ENCODE data around the gene TMEM151A. TPM values are rescaled to one million over a fixed set of nuclear protein-coding genes. Genes with fewer than 3 reads are reported as not detected.

The TMEM151A gene
- polyA plus RNA-seq, 5 donors = 0.33 to 0.51 (median 0.40) TPM

- DNase-seq = peak in 1 of 2 donors; percentile 54
Observed at GRCh38 chr11:66336234-66337102, 44.8 kb downstream of the TMEM151A start, which contains the start of gene RIN1. Gene RIN1, minus strand, starts transcription at chr11:66336434. Its CDS starts 32 bp downstream, at chr11:66336402.

GRCh38 chr11:66337103-66337899, 45.6 kb downstream of the TMEM151A start:
- no peak for DNase-seq

DNA sequence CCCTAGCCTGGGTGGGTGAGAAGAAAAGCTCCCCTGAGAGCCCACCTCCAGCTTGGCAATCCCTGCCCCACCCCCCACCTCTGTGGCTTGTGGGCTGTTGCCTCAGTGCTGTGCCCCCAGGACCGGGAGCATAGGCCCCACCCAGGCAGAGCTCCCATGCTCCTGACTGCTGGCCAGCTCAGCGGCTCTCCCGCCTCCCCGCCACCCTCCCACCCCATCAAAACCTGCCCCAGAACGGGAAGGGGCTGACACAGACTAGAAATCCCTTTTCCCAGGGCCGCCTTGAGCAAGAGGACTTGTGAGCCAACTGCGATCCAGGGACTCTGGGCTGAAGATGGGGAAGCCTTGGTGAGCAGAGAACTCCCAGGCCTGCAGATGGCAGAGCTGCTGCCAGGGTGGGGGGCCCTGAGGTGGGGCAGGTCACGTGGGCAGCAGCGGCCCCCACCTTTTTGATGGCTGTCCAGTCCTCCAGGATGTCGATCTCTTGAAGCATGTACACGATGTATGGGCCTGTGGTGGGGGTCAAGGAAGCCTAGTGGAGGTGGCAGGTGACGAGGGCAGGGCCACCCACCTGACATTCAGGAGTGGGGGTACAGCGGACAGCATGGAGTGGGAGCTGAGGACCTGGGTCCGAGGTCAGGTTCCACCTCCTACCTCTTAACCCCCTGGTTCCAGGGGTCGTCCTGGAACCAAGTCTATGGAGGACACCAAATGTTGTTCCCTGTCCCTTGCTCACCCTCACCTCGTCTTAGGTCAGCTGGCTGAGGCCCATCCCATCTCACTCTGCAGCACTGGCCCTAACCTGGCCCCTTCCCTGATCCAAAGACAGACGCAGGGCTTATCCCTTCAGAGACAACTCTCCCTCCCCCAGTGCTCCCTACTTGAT, 46.8 kb downstream of the TMEM151A start:
- no peak for DNase-seq

DNA sequence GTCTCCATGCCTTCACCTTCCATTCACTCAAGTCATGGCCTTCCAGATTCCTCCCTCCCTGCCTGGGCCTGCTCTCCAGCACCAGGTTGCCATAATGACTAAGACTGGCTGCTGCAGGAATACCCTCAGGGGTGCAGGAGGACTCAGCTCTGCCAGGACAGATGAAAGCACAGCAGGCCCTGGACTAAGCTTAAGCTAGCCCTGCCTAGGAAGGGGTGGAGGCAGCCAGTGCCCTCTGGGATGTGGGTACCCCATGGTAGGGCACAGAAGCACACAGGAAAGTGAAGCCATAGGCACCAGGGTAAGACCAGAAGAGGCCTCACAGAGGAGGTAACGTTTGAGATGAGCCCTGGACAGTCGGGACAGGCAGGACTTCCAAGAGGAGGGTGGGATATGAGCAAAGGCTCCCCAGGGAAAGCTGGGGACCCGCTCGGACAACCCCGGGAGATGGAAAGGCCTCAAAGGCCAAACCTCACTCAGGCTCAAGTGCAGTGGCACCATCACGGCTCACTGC, 47.5 kb downstream of the TMEM151A start:
- no peak for DNase-seq

DNA sequence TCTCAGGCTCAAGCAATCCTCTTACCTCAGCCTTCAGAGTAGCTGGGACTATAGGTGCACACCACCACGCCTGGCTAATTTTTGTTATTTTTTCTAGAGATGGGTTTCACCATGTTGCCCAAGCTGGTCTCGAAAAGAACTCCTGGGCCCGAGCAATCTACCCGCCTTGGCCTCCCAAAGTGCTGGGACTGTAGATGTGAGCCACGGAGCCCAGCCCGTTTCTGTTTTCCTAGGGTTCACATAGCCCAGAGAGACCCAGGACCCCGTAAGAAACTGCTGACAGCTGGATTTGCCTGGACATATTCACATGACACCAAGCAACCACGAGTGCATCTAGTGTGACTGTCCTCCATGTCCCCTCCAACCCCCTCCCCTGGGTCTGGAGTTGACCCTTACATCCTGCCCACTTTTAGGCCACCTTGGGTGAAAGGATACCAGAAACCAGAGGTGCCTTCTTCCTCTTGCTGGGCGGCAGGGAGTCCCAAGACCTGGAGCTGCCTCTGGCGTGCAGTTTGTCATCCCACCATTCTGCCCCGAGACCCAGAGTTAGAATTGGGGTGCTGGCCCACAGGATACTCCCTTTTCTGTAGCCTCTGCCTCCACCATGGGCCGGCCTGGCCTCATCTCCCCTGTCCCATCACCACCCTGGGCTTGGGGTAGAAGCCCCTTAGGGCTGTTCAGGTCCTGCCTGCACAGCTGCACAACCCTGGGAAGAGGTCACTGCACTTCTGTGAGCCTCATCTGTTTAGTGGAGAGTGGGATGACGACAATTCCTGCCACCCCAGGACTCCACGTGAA, 48.2 kb downstream of the TMEM151A start:
- no peak for DNase-seq

DNA sequence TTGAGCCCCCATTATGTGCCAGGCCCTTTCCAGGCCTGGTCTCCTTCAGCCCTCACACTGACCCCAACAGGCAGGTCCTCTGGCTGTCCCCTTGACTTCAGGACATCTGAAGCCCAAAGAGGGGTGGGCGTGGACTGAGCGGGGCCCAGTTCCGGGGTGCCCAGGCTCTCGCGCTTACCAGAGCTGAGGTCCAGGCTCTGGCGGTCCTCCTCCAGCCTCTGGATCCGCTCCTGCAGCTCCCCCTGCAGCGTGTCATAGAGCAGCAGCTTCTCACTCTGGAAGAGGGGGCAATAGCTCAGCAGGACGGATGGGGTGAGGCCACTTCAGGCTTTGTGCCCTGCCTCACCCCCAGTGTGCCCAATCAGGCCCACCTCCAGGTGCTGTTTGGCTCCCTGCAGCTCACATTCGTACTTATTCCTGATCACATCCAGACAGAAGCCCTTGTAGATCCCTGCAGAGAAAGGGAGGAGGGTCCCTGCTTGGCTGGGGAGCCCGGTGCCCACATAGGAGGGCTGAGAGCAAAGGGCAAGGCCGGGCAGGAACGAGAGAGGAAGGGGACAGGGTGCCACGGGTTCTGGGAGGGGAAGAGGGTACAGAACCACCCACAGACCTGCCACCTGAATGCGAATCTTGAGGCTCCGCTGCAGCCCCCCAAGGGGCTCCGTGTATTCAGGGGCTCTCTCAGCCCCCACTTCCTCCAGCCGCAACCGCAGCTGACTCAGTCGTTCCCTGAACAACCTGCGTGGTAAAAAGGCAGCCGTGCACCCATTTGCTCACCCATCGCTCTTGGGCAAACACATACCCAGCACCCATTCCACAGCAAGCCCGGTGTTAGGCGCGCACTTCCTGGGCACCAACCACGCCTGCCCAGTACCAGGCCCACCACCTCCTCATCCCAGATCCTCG, 49.2 kb downstream of the TMEM151A start:
- no peak for DNase-seq

DNA sequence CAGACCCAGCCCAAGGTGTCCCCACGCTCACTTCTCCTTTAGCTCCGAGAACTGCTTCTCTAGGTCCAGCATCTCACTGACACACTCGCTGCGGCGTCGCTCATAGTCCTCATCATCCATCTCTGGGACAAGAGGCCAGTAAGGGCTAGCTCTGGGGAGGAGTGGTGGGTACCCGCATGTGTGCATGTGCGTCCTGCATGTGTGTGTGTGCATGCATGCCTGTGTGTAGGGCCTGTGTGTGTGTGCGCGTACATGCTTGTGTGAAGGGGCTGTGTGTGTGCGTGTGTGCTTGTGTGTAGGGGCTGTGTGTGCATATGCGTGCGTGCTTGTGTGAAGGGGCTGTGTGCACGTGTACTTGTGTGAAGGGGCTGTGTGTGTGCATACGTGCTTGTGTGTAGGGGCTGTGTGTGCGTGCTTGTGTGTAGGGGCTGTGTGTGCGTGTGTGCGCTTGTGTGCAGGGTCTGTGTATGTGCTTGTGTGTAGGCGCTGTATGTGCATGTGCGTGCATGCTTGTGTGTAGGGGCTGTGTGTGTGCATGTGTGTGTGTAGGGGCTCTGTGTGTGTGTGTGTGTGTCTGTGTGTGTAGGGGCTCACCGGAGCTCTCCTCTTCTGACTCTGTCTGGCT, 49.9 kb downstream of the TMEM151A start:
- DNase-seq = no peak

GRCh38 chr11:66343176-66343575, 51.5 kb downstream of the TMEM151A start:
- no peak for DNase-seq

GRCh38 chr11:66344550-66345315, 53.0 kb downstream of the TMEM151A start, which contains the start of gene BRMS1:
Gene BRMS1, minus strand, starts transcription at chr11:66345104. Its CDS starts 2,870 bp downstream, at chr11:66342234.
- DNase-seq = peak; percentile 95 to 96

DNA sequence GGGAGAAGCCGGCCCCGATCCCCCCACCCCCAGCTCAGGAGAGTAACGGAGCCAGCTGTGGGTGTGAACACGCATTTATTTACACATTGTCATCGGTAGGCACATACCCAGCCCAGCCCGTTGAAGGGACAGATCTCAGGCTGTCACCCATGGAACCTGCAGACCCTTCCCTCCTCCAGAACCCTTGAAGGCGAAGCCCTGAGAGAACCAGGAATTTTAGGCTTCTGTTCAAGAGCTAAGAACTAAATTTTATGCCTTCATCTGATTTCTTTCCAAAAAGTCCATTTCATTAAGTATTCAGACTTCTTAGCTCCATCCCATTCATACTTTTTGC, 53.6 kb downstream of the TMEM151A start:
- DNase-seq = no peak

Other genes starting within 250 kb of the TMEM151A start
- under 1 TPM; 0.18 to 0.24 (median 0.19) TPM for gene GAL3ST3, start 242.7 kb upstream of the TMEM151A start, polyA plus RNA-seq (ENCODE audit: insufficient read depth in 1 of 5, insufficient read length in 5 of 5, low replicate concordance in 1 of 5)
- gene SF3B2, start 239.5 kb upstream of the TMEM151A start, polyA plus RNA-seq (ENCODE audit: insufficient read depth in 1 of 5, insufficient read length in 5 of 5, low replicate concordance in 1 of 5) = 100 to 1,000 TPM; 168 to 227 (median 205) TPM
- 10 to 100 TPM; 44.7 to 57.6 (median 49.0) TPM for gene PACS1, start 221.6 kb upstream of the TMEM151A start, polyA plus RNA-seq (ENCODE audit: insufficient read depth in 1 of 5, insufficient read length in 5 of 5, low replicate concordance in 1 of 5)
- 10 to 100 TPM; 15.5 to 28.9 (median 21.4) TPM for gene KLC2, start 34.2 kb upstream of the TMEM151A start, polyA plus RNA-seq (ENCODE audit: insufficient read depth in 1 of 5, insufficient read length in 5 of 5, low replicate concordance in 1 of 5)
- 100 to 1,000 TPM; 107 to 161 (median 120) TPM for gene RAB1B, start 23.3 kb upstream of the TMEM151A start, polyA plus RNA-seq (ENCODE audit: insufficient read depth in 1 of 5, insufficient read length in 5 of 5, low replicate concordance in 1 of 5)
- 1 to 10 TPM; 3.4 to 5.2 (median 4.0) TPM for gene CNIH2, start 13.7 kb upstream of the TMEM151A start, polyA plus RNA-seq (ENCODE audit: insufficient read depth in 1 of 5, insufficient read length in 5 of 5, low replicate concordance in 1 of 5)
- gene YIF1A, start 2.8 kb upstream of the TMEM151A start, polyA plus RNA-seq (ENCODE audit: insufficient read depth in 1 of 5, insufficient read length in 5 of 5, low replicate concordance in 1 of 5) = 10 to 100 TPM; 26.3 to 66.5 (median 38.8) TPM
- 100 to 1,000 TPM in 2 of 5 donors, 10 to 100 TPM in 3; 67.2 to 162 (median 89.2) TPM for gene CD248, start 25.1 kb downstream of the TMEM151A start, polyA plus RNA-seq (ENCODE audit: insufficient read depth in 1 of 5, insufficient read length in 5 of 5, low replicate concordance in 1 of 5)
- 1 to 10 TPM; 2.1 to 4.5 (median 3.5) TPM for gene RIN1, start 44.5 kb downstream of the TMEM151A start, polyA plus RNA-seq (ENCODE audit: insufficient read depth in 1 of 5, insufficient read length in 5 of 5, low replicate concordance in 1 of 5)
- 10 to 100 TPM; 21.8 to 32.5 (median 25.1) TPM for gene BRMS1, start 53.2 kb downstream of the TMEM151A start, polyA plus RNA-seq (ENCODE audit: insufficient read depth in 1 of 5, insufficient read length in 5 of 5, low replicate concordance in 1 of 5)
- 10 to 100 TPM; 28.1 to 38.5 (median 31.5) TPM for gene B4GAT1, start 55.7 kb downstream of the TMEM151A start, polyA plus RNA-seq (ENCODE audit: insufficient read depth in 1 of 5, insufficient read length in 5 of 5, low replicate concordance in 1 of 5)
- 10 to 100 TPM in 2 of 5 donors, 1 to 10 TPM in 3; 7.1 to 12.0 (median 9.5) TPM for gene SLC29A2, start 79.9 kb downstream of the TMEM151A start, polyA plus RNA-seq (ENCODE audit: insufficient read depth in 1 of 5, insufficient read length in 5 of 5, low replicate concordance in 1 of 5)
- under 1 TPM; 0.14 to 0.38 (median 0.17) TPM for gene NPAS4, start 129.1 kb downstream of the TMEM151A start, polyA plus RNA-seq (ENCODE audit: insufficient read depth in 1 of 5, insufficient read length in 5 of 5, low replicate concordance in 1 of 5)
- gene MRPL11, start 147.0 kb downstream of the TMEM151A start, polyA plus RNA-seq (ENCODE audit: insufficient read depth in 1 of 5, insufficient read length in 5 of 5, low replicate concordance in 1 of 5) = 10 to 100 TPM; 63.2 to 78.7 (median 73.0) TPM
- gene PELI3, start 175.0 kb downstream of the TMEM151A start, polyA plus RNA-seq (ENCODE audit: insufficient read depth in 1 of 5, insufficient read length in 5 of 5, low replicate concordance in 1 of 5) = 1 to 10 TPM; 4.1 to 6.2 (median 4.6) TPM
- 10 to 100 TPM; 13.5 to 25.4 (median 15.8) TPM for gene DPP3, start 188.5 kb downstream of the TMEM151A start, polyA plus RNA-seq (ENCODE audit: insufficient read depth in 1 of 5, insufficient read length in 5 of 5, low replicate concordance in 1 of 5)
- gene BBS1, start 218.7 kb downstream of the TMEM151A start, polyA plus RNA-seq (ENCODE audit: insufficient read depth in 1 of 5, insufficient read length in 5 of 5, low replicate concordance in 1 of 5) = 10 to 100 TPM; 54.5 to 80.1 (median 58.5) TPM